Gastroesophageal sphincter (tissue), 4 donors: ENCODE measurements around the gene DGLUCY. TPM values are rescaled to one million over a fixed set of nuclear protein-coding genes. Genes with fewer than 3 reads are reported as not detected.
A peak's percentile ranks its signal among the peaks of the same experiment; 100 is the strongest.

Source experiments
- ATAC-seq: fragments of 150-250 bp; one replicate; pipeline ENCODE4 v1.9.1; 2016; ENCODE audit warnings: mild to moderate bottlenecking, moderate library complexity
- H3K27ac ChIP-seq, 4 donors: fragments of 200-600 bp; sonication (generic) in 3 of 4; 1 replicate in 3 of 4; 2 replicates in 1 of 4; pipeline ENCODE4 v1.5.1; 2016 to 2019
- H3K27me3 ChIP-seq: fragments of 200-600 bp; sonication (generic); one replicate; pipeline ENCODE4 v1.5.1; 2019
- H3K36me3 ChIP-seq, 2 donors: fragments of 200-600 bp; sonication (generic); one replicate each; pipeline ENCODE4 v1.5.1; 2019; ENCODE audit warnings: control low read depth in 1 of 2
- H3K4me1 ChIP-seq, 3 donors: fragments of 200-600 bp; sonication (generic); 1 replicate in 2 of 3; 2 replicates in 1 of 3; pipeline ENCODE4 v1.5.1; 2016 to 2019; ENCODE audit warnings: control low read depth in 2 of 3
- H3K4me3 ChIP-seq, 2 donors: fragments of 200-600 bp; sonication (generic); one replicate each; pipeline ENCODE4 v1.5.1; 2019; ENCODE audit warnings: mild to moderate bottlenecking in 1 of 2, moderate library complexity in 1 of 2
- H3K9me3 ChIP-seq, 3 donors: fragments of 200-600 bp; sonication (generic); one replicate each; pipeline ENCODE4 v1.5.1; 2017 to 2019; ENCODE audit warnings: control low read depth in 2 of 3
- CTCF ChIP-seq, 4 experiments: fragments of 200-600 bp in 2 of 4; fragments of 450-650 bp in 2 of 4; sonication (generic) in 1 of 4; IDR thresholded peaks; one replicate each; pipeline ENCODE4 v1.5.1; 2017 to 2019; ENCODE audit warnings: antibody characterized with exemption in 4 of 4, mild to moderate bottlenecking in 2 of 4, moderate library complexity in 2 of 4
- EP300 ChIP-seq: sonication (generic); formaldehyde crosslinking; IDR thresholded peaks from one replicate; pipeline ENCODE4 v1.6.1; 2017; ENCODE audit warnings: antibody characterized with exemption, mild to moderate bottlenecking
- POLR2A ChIP-seq, 2 donors: fragments of 450-650 bp; IDR thresholded peaks; one replicate each; pipeline ENCODE4 v1.6.1; 2017; ENCODE audit warnings: antibody characterized with exemption in 2 of 2, mild to moderate bottlenecking in 2 of 2, moderate library complexity in 1 of 2
- POLR2AphosphoS5 ChIP-seq: sonication (generic); formaldehyde crosslinking; IDR thresholded peaks from one replicate; pipeline ENCODE4 v1.6.1; 2017; ENCODE audit warnings: antibody characterized with exemption
- WGBS, 2 donors: methylation state at CpG; one replicate each; pipeline ENCODE4 v1.1.5; 2018; ENCODE audit warnings: low coverage in 1 of 2; 5-methylcytosine and 5-hydroxymethylcytosine counted together
- total RNA-seq, 4 donors: library from RNA; depleted of rRNA; stranded (reverse); fragments of >200 nt; gene quantifications; one replicate each; pipeline ENCODE4 v1.1.0, GENCODE V29; 2016

DGLUCY gene
- total RNA-seq, 4 donors from 2014 or later: 52.8 to 118 (median 77.3) TPM

- Histone ChIP-seq H3K4me3 (no peak overlapping the region), H3K4me1 (peaks cover 4 to 95% (median 12%) of the 10 kb centered on the region in 3 donors), H3K27ac (peak overlapping the region in 2 of 4 donors; percentile 12 to 84), H3K36me3 (peaks cover 0 to 30% of the 10 kb centered on the region in 2 donors), H3K27me3 (no peaks in the 10 kb centered on the region), H3K9me3 (no peaks in the 10 kb centered on the region)
- 63 to 78% methylated on average over 1 of the region's 1 CpG for WGBS, 2 donors
- no peak for ATAC-seq
- TF ChIP-seq POLR2AphosphoS5 (no peak), EP300 (no peak), POLR2A (IDR thresholded peaks at IDR 0.05) (no peak), CTCF (IDR thresholded peaks at IDR 0.05) (no peak)
Observed at GRCh38 chr14:91142214-91142668, 28.4 kb downstream of the DGLUCY start.

- H3K27ac ChIP-seq: peak overlapping the region; percentile 62 to 87 (median 82)
- 74 to 80% methylated on average over 3 to 8 of the region's 8 CpGs for WGBS, 2 donors
Observed at GRCh38 chr14:91143862-91144261, 30.0 kb downstream of the DGLUCY start.

GRCh38 chr14:91144425-91145145 lies 30.7 kb downstream of the DGLUCY start:
- Histone ChIP-seq H3K27ac (peak overlapping the region; percentile 62 to 87 (median 82)), H3K36me3 (peaks cover 0 to 38% of the 10 kb centered on the region in 2 donors), H3K9me3 (no peaks in the 10 kb centered on the region), H3K4me1 (peaks cover 6 to 99% (median 17%) of the 10 kb centered on the region in 3 donors), H3K27me3 (no peaks in the 10 kb centered on the region), H3K4me3 (no peak overlapping the region)
- ATAC-seq: no peak
- TF ChIP-seq EP300 (no peak), POLR2A (IDR thresholded peaks at IDR 0.05) (no peak), POLR2AphosphoS5 (no peak), CTCF (IDR thresholded peaks at IDR 0.05) (no peak)
- 30 to 65% methylated on average over 4 of the region's 5 CpGs for WGBS, 2 donors

More at GRCh38 chr14:91143862-91144261, 30.0 kb downstream of the DGLUCY start:
- no peak overlapping the region for H3K4me3 ChIP-seq
- TF ChIP-seq CTCF (IDR thresholded peaks at IDR 0.05): no peak
- TF ChIP-seq POLR2A (IDR thresholded peaks at IDR 0.05): no peak
- no peak for TF ChIP-seq EP300
- no peak for TF ChIP-seq POLR2AphosphoS5
- H3K4me1 ChIP-seq: peaks cover 4 to 99% (median 12%) of the 10 kb centered on the region in 3 donors
- H3K27me3 ChIP-seq: no peaks in the 10 kb centered on the region
- no peak for ATAC-seq
- H3K36me3 ChIP-seq: peaks cover 0 to 38% of the 10 kb centered on the region in 2 donors
- H3K9me3 ChIP-seq: no peaks in the 10 kb centered on the region

GRCh38 chr14:91145391-91146160 lies 31.7 kb downstream of the DGLUCY start:
- Histone ChIP-seq H3K9me3 (no peaks in the 10 kb centered on the region), H3K4me3 (no peak overlapping the region), H3K27me3 (no peaks in the 10 kb centered on the region), H3K4me1 (peaks cover 6 to 99% (median 19%) of the 10 kb centered on the region in 3 donors), H3K36me3 (peaks cover 0 to 38% of the 10 kb centered on the region in 2 donors), H3K27ac (peak overlapping the region; percentile 62 to 87 (median 82))
- TF ChIP-seq POLR2AphosphoS5: no peak
- no peak for TF ChIP-seq POLR2A (IDR thresholded peaks at IDR 0.05)
- TF ChIP-seq EP300: no peak
- no peak for TF ChIP-seq CTCF (IDR thresholded peaks at IDR 0.05)
- WGBS, 2 donors: 80 to 92% methylated on average over 6 to 8 of the region's 11 CpGs
- no peak for ATAC-seq
